Prostate gland (tissue), 2 donors: ENCODE results near the gene PTK6.
"Not testable (repeated sequence)": the region's sequence is repeated elsewhere in the genome, so short reads cannot be mapped to it uniquely, and the experiment has no call there.

ENCODE experiments used
- POLR2AphosphoS5 ChIP-seq: sonication (generic); formaldehyde crosslinking; IDR thresholded peaks from one replicate; pipeline ENCODE4 v1.6.1; 2017; ENCODE audit warnings: antibody characterized with exemption
- TF ChIP-seq, protein P1 (sequence below), 4 experiments: fragments of 200-600 bp in 2 of 4; fragments of 450-650 bp in 2 of 4; sonication (generic) in 2 of 4; IDR thresholded peaks; 1 replicate in 3 of 4; 2 replicates in 1 of 4; pipeline ENCODE4 v1.5.1; 2016 to 2019; ENCODE audit warnings: antibody characterized with exemption in 4 of 4, mild to moderate bottlenecking in 2 of 4, moderate library complexity in 2 of 4

DNA sequence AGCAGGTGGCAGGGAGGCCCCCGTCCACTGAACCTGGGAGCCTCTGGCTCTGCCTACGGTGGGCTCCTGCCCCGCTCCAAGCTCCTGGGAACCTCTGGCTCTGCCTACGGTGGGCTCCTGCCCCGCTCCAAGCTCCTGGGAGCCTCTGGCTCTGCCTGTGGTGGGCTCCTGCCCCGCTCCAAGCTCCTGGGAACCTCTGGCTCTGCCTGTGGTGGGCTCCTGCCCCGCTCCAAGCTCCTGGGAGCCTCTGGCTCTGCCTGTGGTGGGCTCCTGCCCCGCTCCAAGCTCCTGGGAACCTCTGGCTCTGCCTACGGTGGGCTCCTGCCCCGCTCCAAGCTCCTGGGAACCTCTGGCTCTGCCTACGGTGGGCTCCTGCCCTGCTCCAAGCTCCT lies 33.9 kb upstream of the PTK6 start:
- TF ChIP-seq, protein P1, sequence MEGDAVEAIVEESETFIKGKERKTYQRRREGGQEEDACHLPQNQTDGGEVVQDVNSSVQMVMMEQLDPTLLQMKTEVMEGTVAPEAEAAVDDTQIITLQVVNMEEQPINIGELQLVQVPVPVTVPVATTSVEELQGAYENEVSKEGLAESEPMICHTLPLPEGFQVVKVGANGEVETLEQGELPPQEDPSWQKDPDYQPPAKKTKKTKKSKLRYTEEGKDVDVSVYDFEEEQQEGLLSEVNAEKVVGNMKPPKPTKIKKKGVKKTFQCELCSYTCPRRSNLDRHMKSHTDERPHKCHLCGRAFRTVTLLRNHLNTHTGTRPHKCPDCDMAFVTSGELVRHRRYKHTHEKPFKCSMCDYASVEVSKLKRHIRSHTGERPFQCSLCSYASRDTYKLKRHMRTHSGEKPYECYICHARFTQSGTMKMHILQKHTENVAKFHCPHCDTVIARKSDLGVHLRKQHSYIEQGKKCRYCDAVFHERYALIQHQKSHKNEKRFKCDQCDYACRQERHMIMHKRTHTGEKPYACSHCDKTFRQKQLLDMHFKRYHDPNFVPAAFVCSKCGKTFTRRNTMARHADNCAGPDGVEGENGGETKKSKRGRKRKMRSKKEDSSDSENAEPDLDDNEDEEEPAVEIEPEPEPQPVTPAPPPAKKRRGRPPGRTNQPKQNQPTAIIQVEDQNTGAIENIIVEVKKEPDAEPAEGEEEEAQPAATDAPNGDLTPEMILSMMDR (IDR thresholded peaks at IDR 0.05), result not testable (repeated sequence)
- TF ChIP-seq POLR2AphosphoS5, result not testable (repeated sequence)
